AG04449 (cell line): ENCODE data around the gene MOCS2.

Source experiments
- CTCF ChIA-PET: fragments of 350-600 bp; formaldehyde crosslinking; extraction: SDS; loops from one replicate; lab custom pipeline; 2021; ENCODE audit warnings: antibody characterized with exemption; lab: Yijun Ruan, JAX
- POLR2A ChIA-PET: fragments of 400-600, 350-600 bp; formaldehyde crosslinking; extraction: SDS; loops from one replicate; lab custom pipeline; 2020; ENCODE audit warnings: antibody characterized with exemption, inconsistent platforms; lab: Yijun Ruan, JAX
- DNase-seq: peaks from one replicate; pipeline ENCODE4 v3.0.0-alpha.2; 2010; ENCODE audit warnings: low read depth, low spot score
- H3K4me3 ChIP-seq: 2 replicates; pipeline ENCODE4 v1.5.1; 2011; ENCODE audit warnings: low read depth, mild to moderate bottlenecking, control low read depth, low read length
- TF ChIP-seq, protein P1 (sequence below): IDR thresholded peaks from one replicate; pipeline ENCODE4 v1.5.1; 2011; ENCODE audit warnings: mild to moderate bottlenecking, moderate library complexity, low read length, control low read depth, inconsistent platforms; ENCODE audit not compliant: insufficient read depth; ENCODE audit errors: missing control alignments

The MOCS2 gene

DNA sequence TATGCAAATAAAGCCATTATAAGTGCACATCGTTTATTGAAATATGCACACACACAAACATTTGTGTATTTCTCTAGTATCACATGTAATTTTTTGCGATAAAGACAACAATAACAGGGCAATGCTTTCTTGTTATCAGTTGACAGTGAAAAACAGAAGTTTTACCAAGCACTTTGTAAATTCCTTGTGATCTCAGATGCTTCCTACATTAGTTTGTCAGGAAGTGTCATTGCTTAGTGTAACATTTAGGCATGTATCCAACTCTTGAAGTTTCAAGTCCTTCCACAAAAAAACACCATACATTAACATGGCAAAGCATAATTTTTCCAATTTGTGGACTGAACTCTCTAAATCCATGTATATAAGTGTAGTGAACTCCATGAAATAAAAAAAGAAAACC, 46.4 kb downstream of the MOCS2 start:
- TF ChIP-seq, protein P1, sequence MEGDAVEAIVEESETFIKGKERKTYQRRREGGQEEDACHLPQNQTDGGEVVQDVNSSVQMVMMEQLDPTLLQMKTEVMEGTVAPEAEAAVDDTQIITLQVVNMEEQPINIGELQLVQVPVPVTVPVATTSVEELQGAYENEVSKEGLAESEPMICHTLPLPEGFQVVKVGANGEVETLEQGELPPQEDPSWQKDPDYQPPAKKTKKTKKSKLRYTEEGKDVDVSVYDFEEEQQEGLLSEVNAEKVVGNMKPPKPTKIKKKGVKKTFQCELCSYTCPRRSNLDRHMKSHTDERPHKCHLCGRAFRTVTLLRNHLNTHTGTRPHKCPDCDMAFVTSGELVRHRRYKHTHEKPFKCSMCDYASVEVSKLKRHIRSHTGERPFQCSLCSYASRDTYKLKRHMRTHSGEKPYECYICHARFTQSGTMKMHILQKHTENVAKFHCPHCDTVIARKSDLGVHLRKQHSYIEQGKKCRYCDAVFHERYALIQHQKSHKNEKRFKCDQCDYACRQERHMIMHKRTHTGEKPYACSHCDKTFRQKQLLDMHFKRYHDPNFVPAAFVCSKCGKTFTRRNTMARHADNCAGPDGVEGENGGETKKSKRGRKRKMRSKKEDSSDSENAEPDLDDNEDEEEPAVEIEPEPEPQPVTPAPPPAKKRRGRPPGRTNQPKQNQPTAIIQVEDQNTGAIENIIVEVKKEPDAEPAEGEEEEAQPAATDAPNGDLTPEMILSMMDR, result no peak

DNA sequence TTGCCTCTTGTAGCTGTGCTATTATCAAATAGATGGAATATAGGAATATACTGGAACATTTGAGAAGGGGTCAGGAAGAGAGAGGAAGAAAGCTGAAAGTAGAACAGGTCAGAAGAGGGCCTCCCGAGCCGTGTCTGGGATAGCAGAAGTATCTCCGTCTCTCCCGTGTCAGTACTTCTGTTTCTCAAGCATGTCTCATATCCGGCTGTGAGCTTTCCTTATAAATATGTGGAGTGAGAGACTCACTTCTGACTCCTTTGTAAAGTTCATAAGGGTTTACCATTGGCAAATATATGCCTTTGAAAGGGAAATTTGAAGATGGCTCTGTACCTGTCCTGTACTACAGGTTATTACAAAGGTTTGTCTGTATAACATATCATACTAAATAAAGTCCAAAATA, 50.3 kb downstream of the MOCS2 start:
- CTCF ChIA-PET, result interaction anchor here (1.2 kb wide), 1 partner anchor 11 kb away, joined by 3 read pairs; no protein-coding TSS in a partner anchor
- POLR2A ChIA-PET, result no interaction called here
- TF ChIP-seq, protein P1, result no peak
- H3K4me3 ChIP-seq, result no peak overlapping the region
- no peak for DNase-seq

More for the DNA sequence above, 46.4 kb downstream of the MOCS2 start:
- DNase-seq, result no peak
- ChIA-PET POLR2A (no interaction called here), CTCF (no interaction called here)
- no peak overlapping the region for H3K4me3 ChIP-seq

DNA sequence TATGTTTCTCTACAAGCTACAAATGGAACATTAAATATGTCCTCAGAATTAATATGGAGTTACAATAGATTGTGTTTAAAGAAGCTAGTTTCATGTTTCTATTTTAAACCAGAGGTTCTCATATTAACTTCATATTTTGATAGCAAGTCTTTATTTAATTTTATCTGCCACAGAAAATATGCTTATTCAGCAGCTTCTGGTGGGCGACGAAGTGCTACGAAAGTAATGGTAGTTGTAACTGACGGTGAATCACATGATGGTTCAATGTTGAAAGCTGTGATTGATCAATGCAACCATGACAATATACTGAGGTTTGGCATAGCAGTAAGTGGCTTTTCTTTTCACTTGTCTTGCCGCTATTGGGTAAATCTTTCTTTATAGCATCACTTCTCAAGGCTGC, 54.2 kb downstream of the MOCS2 start:
- ChIA-PET CTCF (interaction anchor here (0.6 to 1.5 kb wide), 4 partner anchors 41 to 1525 kb away, joined by 3 to 6 read pairs (median 3); no protein-coding TSS in a partner anchor), POLR2A (no interaction called here)
- no peak overlapping the region for H3K4me3 ChIP-seq
- TF ChIP-seq, protein P1, result no peak
- no peak for DNase-seq

DNA sequence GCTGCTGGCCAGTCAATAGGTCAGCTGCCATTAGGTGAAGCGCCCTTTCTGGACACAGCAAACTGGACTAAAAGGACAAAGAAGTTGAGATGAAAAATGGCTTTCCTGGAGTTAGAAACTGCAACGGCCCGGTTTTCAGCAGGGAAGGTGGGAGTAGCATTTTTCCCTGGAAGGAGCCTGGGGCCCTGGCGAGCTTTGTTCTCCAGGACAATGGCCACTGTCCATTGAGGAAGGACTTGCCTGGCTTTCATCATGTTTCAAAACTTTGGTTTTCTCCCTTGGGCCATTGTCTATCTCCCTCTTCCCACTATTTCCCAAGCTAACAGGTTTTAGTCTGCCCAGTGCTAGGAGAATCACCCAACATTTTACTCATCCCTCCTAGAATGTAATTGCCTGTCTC, 56.2 kb downstream of the MOCS2 start:
- DNase-seq, result no peak
- TF ChIP-seq, protein P1, result no peak
- H3K4me3 ChIP-seq, result no peak overlapping the region
- ChIA-PET CTCF (interaction anchor here (1.0 to 1.7 kb wide), 2 partner anchors 18 to 104 kb away, joined by 3 to 5 read pairs; no protein-coding TSS in a partner anchor), POLR2A (no interaction called here)

DNA sequence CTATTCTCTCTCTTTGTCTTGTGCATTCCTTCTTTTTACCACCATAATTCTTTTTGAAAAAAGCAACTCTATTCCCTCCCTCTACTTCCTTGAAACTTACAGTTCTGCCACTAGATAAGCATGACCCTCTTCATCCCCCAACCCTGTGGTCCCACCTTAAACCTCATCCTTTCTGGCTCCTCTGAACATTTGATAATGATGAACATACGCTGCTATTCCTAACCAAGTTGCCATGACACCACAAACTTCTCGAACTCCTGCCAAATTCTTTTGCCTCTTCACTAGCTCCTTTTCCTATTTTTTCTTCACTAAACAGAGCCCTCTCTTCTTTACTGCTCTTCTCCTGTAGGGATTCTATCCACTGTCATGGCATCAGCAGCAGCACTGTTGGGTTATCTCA, 57.1 kb downstream of the MOCS2 start:
- no peak for DNase-seq
- TF ChIP-seq, protein P1, result no peak
- H3K4me3 ChIP-seq, result no peak overlapping the region
- POLR2A ChIA-PET, result no interaction called here
- CTCF ChIA-PET, result interaction anchor here (0.7 to 1.9 kb wide), 4 partner anchors 9 to 104 kb away, joined by 3 to 5 read pairs (median 3); no protein-coding TSS in a partner anchor

DNA sequence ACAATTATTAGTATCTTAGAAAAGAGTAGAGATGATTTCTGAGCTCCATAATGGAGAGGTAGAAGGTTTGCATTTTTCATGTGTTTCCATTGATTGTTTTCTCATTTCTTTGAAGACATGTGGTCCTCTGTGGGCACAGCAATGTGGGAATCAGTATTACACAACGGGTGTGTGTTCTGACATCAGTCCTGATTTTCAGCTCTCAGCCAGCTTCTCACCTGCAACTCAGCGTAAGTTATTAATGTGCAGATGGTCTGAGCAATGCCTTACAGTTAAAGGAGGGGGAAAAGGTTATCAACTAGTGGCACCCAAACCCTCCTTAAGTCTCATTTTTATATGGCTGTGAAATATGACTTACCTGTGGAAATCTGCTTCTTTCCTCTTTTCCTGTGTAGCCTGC, 61.3 kb downstream of the MOCS2 start:
- ChIA-PET POLR2A (no interaction called here), CTCF (interaction anchor here (1.0 to 1.2 kb wide), 3 partner anchors 12 to 16 kb away, joined by 3 read pairs; no protein-coding TSS in a partner anchor)
- no peak for DNase-seq
- H3K4me3 ChIP-seq, result no peak overlapping the region
- TF ChIP-seq, protein P1, result no peak
